CD4-positive, alpha-beta T cell (primary cell): Measurements from ENCODE around the gene CAMTA1. TPM values are rescaled to one million over a fixed set of nuclear protein-coding genes. Genes with fewer than 3 reads are reported as not detected.

Source experiments
- ATAC-seq: fragments of 200-7000 bp; cut with Tn5 transposase; one replicate; pipeline ENCODE4 v1.10.0; 2022; ENCODE audit warnings: mild to moderate bottlenecking; ENCODE audit not compliant: poor library complexity
- CTCF ChIA-PET: fragments of 350-600 bp; sonication (Branson Sonifier 250); formaldehyde crosslinking; loops from one replicate; lab custom pipeline; 2021; ENCODE audit warnings: antibody characterized with exemption, inconsistent platforms; lab: Charles Lee
- POLR2A ChIA-PET: fragments of 350-600 bp; sonication (Branson Sonifier 250); formaldehyde crosslinking; loops from one replicate; lab custom pipeline; 2021; ENCODE audit warnings: antibody characterized with exemption, inconsistent platforms; lab: Charles Lee
- DNase-seq, 14 experiments: peaks; one replicate each; pipeline ENCODE4 v3.0.0-alpha.2; 2013 to 2020; ENCODE audit warnings: mixed read lengths in 2 of 14
- H3K27ac ChIP-seq, 2 donors: one replicate each; pipeline versions ENCODE4 v1.5.1 to v1.7.0; 2013; ENCODE audit warnings: low read length in 2 of 2, low read depth in 1 of 2, mild to moderate bottlenecking in 1 of 2
- H3K27me3 ChIP-seq, 2 experiments: 1 replicate in 1 of 2; 2 replicates in 1 of 2; pipeline versions ENCODE4 v1.6.1 to v1.7.0; 2013; ENCODE audit warnings: low read length in 2 of 2, control low read depth in 1 of 2, mild to moderate bottlenecking in 1 of 2, moderate library complexity in 1 of 2; ENCODE audit not compliant: insufficient read depth in 2 of 2, control insufficient read depth in 1 of 2
- H3K36me3 ChIP-seq: one replicate; pipeline ENCODE4 v1.6.1; 2013; ENCODE audit warnings: low read length, control low read depth; ENCODE audit not compliant: insufficient read depth
- H3K4me1 ChIP-seq: one replicate; pipeline ENCODE4 v1.6.1; 2013; ENCODE audit warnings: low read length, control low read depth; ENCODE audit not compliant: insufficient read depth
- H3K4me3 ChIP-seq: one replicate; pipeline ENCODE4 v1.5.1; 2013; ENCODE audit warnings: mild to moderate bottlenecking, low read length, moderate library complexity
- H3K9me3 ChIP-seq, 2 experiments: 1 replicate in 1 of 2; 2 replicates in 1 of 2; pipeline versions ENCODE4 v1.6.1 to v1.7.0; 2013; ENCODE audit warnings: low read length in 2 of 2, mild to moderate bottlenecking in 2 of 2, control low read depth in 1 of 2, moderate library complexity in 1 of 2; ENCODE audit not compliant: control insufficient read depth in 1 of 2, insufficient read depth in 1 of 2
- H3K27ac Mint-ChIP-seq: one replicate; pipeline ENCODE4 v1.8.0; 2020; ENCODE audit warnings: mixed read lengths
- H3K27me3 Mint-ChIP-seq: one replicate; pipeline ENCODE4 v1.8.0; 2021; ENCODE audit warnings: mixed read lengths
- H3K36me3 Mint-ChIP-seq: one replicate; pipeline ENCODE4 v1.8.0; 2021; ENCODE audit warnings: low read depth, mixed read lengths
- H3K4me1 Mint-ChIP-seq: one replicate; pipeline ENCODE4 v1.8.0; 2021; ENCODE audit warnings: low read depth, mixed read lengths
- H3K4me3 Mint-ChIP-seq: one replicate; pipeline ENCODE4 v1.8.0; 2020; ENCODE audit warnings: mild to moderate bottlenecking, mixed read lengths
- H3K9me3 Mint-ChIP-seq: one replicate; pipeline ENCODE4 v1.8.0; 2020; ENCODE audit warnings: mixed read lengths
- CTCF ChIP-seq: fragments of 200-600 bp; IDR thresholded peaks from one replicate; pipeline ENCODE4 v1.8.0; 2022; ENCODE audit warnings: antibody characterized with exemption, mild to moderate bottlenecking
- intact Hi-C, 2 experiments: fragments of 100-400 bp; cut with DNase I in 1 of 2; cut with micrococcal nuclease in 1 of 2; formaldehyde crosslinking; loops; one replicate each; pipeline versions ENCODE4 v1.15.1 to v1.9.0; 2023 to 2025; cut with DNase I, micrococcal nuclease
- total RNA-seq, 174 experiments: library from RNA in 2 of 174; stranded (reverse) in 2 of 174; gene quantifications; one replicate each; pipeline ENCODE4 v1.2.3 and lab custom pipeline; 2021 to 2026

Gene CAMTA1
- total RNA-seq, 2 experiments from 2014 or later, result 38.6 to 39.3 TPM

- no peaks in the 10 kb centered on the region for H3K36me3 Mint-ChIP-seq
- ChIA-PET CTCF (no interaction called here), POLR2A (no interaction called here)
- DNase-seq (no peak), ATAC-seq (no peak)
- Histone ChIP-seq H3K27me3 (no peaks in the 10 kb centered on the region), H3K27ac (no peak overlapping the region), H3K4me1 (no peaks in the 10 kb centered on the region), H3K9me3 (no peaks in the 10 kb centered on the region), H3K36me3 (no peaks in the 10 kb centered on the region), H3K4me3 (no peak overlapping the region)
- no peak for TF ChIP-seq CTCF
- H3K27ac Mint-ChIP-seq, result no peak overlapping the region
- H3K4me1 Mint-ChIP-seq, result no peaks in the 10 kb centered on the region
- H3K27me3 Mint-ChIP-seq, result no peaks in the 10 kb centered on the region
- intact Hi-C loops, result no loop called here
- no peaks in the 10 kb centered on the region for H3K9me3 Mint-ChIP-seq
- no peak overlapping the region for H3K4me3 Mint-ChIP-seq
These were observed 867.4 kb downstream of the CAMTA1 start for GRCh38 chr1:7652515-7653098.

GRCh38 chr1:7654725-7655124 lies 869.5 kb downstream of the CAMTA1 start:
- no peaks in the 10 kb centered on the region for H3K4me1 Mint-ChIP-seq
- no peak overlapping the region for H3K27ac Mint-ChIP-seq
- no peak for DNase-seq

DNA sequence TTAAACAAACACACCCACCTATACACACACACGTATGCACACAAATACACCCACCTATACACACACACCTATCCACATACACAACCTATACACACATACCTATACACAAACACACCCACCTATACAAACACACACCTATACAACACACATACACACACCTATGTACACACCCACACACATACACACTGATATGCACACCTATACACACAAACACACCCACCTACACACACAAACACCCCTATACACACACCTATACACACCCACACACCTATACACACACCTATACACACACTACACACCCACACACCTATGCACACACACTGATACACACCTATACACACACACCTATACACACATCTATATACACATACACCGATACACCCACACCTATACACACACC lies 870.1 kb downstream of the CAMTA1 start:
- Mint-ChIP-seq H3K4me3 (no peak overlapping the region), H3K27me3 (no peaks in the 10 kb centered on the region), H3K36me3 (no peaks in the 10 kb centered on the region), H3K4me1 (no peaks in the 10 kb centered on the region), H3K27ac (no peak overlapping the region), H3K9me3 (no peaks in the 10 kb centered on the region)
- ATAC-seq, result no peak
- intact Hi-C loops, result no loop called here
- H3K27me3 ChIP-seq, result no peaks in the 10 kb centered on the region
- no peak overlapping the region for H3K4me3 ChIP-seq
- H3K9me3 ChIP-seq, result peaks cover 0 to 12% of the 10 kb centered on the region in 2 experiments
- no peak overlapping the region for H3K27ac ChIP-seq
- DNase-seq, result no peak
- no peaks in the 10 kb centered on the region for H3K4me1 ChIP-seq
- POLR2A ChIA-PET, result no interaction called here
- no peak for TF ChIP-seq CTCF
- CTCF ChIA-PET, result no interaction called here
- no peaks in the 10 kb centered on the region for H3K36me3 ChIP-seq

More at GRCh38 chr1:7654725-7655124, 869.5 kb downstream of the CAMTA1 start:
- CTCF ChIA-PET, result no interaction called here
- Mint-ChIP-seq H3K27me3 (no peaks in the 10 kb centered on the region), H3K4me3 (no peak overlapping the region), H3K36me3 (no peaks in the 10 kb centered on the region), H3K9me3 (no peaks in the 10 kb centered on the region)
- intact Hi-C loops, result no loop called here
- no peak for TF ChIP-seq CTCF
- no peak for ATAC-seq
- no peaks in the 10 kb centered on the region for H3K36me3 ChIP-seq
- no peaks in the 10 kb centered on the region for H3K27me3 ChIP-seq
- H3K4me3 ChIP-seq, result no peak overlapping the region
- peaks cover 0 to 12% of the 10 kb centered on the region in 2 experiments for H3K9me3 ChIP-seq
- POLR2A ChIA-PET, result no interaction called here
- no peaks in the 10 kb centered on the region for H3K4me1 ChIP-seq
- no peak overlapping the region for H3K27ac ChIP-seq
